H1 (cell line): ENCODE data around the gene MRPL47. TPM values are rescaled to one million over a fixed set of nuclear protein-coding genes. Genes with fewer than 3 reads are reported as not detected.
A peak's percentile ranks its signal among the peaks of the same experiment; 100 is the strongest.

Source experiments
- ASH2L ChIP-seq: fragments of 200-600, 300-600 bp; sonication (generic); IDR thresholded peaks from one replicate; pipeline ENCODE4 v1.7.1; 2017; ENCODE audit warnings: low read length
- BCL11A ChIP-seq, 2 experiments: IDR thresholded peaks; one replicate each; pipeline ENCODE4 v1.6.1; 2011; ENCODE audit warnings: low read depth in 2 of 2, low read length in 2 of 2, mild to moderate bottlenecking in 2 of 2
- FOSL1 ChIP-seq: IDR thresholded peaks from 2 replicates; pipeline ENCODE4 v1.6.1; 2011; ENCODE audit warnings: mild to moderate bottlenecking, low read depth, low read length, moderate library complexity; ENCODE audit not compliant: insufficient read depth
- POLR2AphosphoS5 ChIP-seq: IDR thresholded peaks from 2 replicates; pipeline ENCODE4 v1.6.1; 2011; ENCODE audit warnings: low read depth, low read length
- POU5F1 ChIP-seq: IDR thresholded peaks from 2 replicates; pipeline ENCODE4 v1.6.1; 2011; ENCODE audit warnings: low read depth, mild to moderate bottlenecking, low read length, moderate library complexity
- RFX5 ChIP-seq: IDR thresholded peaks from 2 replicates; pipeline ENCODE4 v1.6.1; 2011; ENCODE audit warnings: low read depth, low read length, improper control_type of control experiment, borderline replicate concordance
- SIX5 ChIP-seq: IDR thresholded peaks from 2 replicates; pipeline ENCODE4 v1.6.1; 2011; ENCODE audit warnings: mild to moderate bottlenecking, low read depth, low read length
- SP4 ChIP-seq: IDR thresholded peaks from 2 replicates; pipeline ENCODE4 v1.6.1; 2012; ENCODE audit warnings: low read length, inconsistent platforms
- polyA plus RNA-seq, 7 experiments: library from polyadenylated mRNA; depleted of rRNA in 3 of 7; stranded (reverse) in 5 of 7; unstranded in 2 of 7; fragments of >200 nt in 5 of 7; fragments of 200-250 nt in 2 of 7; gene quantifications; 1 replicate in 5 of 7; 2 replicates in 1 of 7; 4 replicates in 1 of 7; pipeline versions ENCODE4 v1.2.1 to v1.2.3, GENCODE V29; 2011 to 2013; ENCODE audit warnings: missing spikeins in 2 of 7, mixed read lengths in 2 of 7
- total RNA-seq: library from RNA; stranded (reverse); fragmentation: NEBNext Ultra II Directional; extraction: Animal tissue kit (Norgen Biotek cat#: 25700); gene quantifications from 2 replicates; pipeline ENCODE4 v1.2.1, GENCODE V29; 2021
- TF ChIP-seq, protein P1 (sequence below): fragments of 300-600 bp; sonication (generic); IDR thresholded peaks from 2 replicates; pipeline ENCODE4 v1.7.1; 2012; ENCODE audit warnings: low read length, moderate library complexity, mild to moderate bottlenecking, inconsistent platforms; ENCODE audit not compliant: insufficient replicate concordance
- TF ChIP-seq, protein P2 (sequence below): IDR thresholded peaks from 2 replicates; pipeline ENCODE4 v1.6.1; 2012; ENCODE audit warnings: inconsistent platforms

Gene MRPL47
- total and polyA plus RNA-seq, 2 of the 8 experiments (the other 6 are each of a cell fraction or from before 2014, with no cell fraction given) = 26.1 to 76.6 TPM

- TF ChIP-seq POU5F1 = no peak
- TF ChIP-seq, protein P1, sequence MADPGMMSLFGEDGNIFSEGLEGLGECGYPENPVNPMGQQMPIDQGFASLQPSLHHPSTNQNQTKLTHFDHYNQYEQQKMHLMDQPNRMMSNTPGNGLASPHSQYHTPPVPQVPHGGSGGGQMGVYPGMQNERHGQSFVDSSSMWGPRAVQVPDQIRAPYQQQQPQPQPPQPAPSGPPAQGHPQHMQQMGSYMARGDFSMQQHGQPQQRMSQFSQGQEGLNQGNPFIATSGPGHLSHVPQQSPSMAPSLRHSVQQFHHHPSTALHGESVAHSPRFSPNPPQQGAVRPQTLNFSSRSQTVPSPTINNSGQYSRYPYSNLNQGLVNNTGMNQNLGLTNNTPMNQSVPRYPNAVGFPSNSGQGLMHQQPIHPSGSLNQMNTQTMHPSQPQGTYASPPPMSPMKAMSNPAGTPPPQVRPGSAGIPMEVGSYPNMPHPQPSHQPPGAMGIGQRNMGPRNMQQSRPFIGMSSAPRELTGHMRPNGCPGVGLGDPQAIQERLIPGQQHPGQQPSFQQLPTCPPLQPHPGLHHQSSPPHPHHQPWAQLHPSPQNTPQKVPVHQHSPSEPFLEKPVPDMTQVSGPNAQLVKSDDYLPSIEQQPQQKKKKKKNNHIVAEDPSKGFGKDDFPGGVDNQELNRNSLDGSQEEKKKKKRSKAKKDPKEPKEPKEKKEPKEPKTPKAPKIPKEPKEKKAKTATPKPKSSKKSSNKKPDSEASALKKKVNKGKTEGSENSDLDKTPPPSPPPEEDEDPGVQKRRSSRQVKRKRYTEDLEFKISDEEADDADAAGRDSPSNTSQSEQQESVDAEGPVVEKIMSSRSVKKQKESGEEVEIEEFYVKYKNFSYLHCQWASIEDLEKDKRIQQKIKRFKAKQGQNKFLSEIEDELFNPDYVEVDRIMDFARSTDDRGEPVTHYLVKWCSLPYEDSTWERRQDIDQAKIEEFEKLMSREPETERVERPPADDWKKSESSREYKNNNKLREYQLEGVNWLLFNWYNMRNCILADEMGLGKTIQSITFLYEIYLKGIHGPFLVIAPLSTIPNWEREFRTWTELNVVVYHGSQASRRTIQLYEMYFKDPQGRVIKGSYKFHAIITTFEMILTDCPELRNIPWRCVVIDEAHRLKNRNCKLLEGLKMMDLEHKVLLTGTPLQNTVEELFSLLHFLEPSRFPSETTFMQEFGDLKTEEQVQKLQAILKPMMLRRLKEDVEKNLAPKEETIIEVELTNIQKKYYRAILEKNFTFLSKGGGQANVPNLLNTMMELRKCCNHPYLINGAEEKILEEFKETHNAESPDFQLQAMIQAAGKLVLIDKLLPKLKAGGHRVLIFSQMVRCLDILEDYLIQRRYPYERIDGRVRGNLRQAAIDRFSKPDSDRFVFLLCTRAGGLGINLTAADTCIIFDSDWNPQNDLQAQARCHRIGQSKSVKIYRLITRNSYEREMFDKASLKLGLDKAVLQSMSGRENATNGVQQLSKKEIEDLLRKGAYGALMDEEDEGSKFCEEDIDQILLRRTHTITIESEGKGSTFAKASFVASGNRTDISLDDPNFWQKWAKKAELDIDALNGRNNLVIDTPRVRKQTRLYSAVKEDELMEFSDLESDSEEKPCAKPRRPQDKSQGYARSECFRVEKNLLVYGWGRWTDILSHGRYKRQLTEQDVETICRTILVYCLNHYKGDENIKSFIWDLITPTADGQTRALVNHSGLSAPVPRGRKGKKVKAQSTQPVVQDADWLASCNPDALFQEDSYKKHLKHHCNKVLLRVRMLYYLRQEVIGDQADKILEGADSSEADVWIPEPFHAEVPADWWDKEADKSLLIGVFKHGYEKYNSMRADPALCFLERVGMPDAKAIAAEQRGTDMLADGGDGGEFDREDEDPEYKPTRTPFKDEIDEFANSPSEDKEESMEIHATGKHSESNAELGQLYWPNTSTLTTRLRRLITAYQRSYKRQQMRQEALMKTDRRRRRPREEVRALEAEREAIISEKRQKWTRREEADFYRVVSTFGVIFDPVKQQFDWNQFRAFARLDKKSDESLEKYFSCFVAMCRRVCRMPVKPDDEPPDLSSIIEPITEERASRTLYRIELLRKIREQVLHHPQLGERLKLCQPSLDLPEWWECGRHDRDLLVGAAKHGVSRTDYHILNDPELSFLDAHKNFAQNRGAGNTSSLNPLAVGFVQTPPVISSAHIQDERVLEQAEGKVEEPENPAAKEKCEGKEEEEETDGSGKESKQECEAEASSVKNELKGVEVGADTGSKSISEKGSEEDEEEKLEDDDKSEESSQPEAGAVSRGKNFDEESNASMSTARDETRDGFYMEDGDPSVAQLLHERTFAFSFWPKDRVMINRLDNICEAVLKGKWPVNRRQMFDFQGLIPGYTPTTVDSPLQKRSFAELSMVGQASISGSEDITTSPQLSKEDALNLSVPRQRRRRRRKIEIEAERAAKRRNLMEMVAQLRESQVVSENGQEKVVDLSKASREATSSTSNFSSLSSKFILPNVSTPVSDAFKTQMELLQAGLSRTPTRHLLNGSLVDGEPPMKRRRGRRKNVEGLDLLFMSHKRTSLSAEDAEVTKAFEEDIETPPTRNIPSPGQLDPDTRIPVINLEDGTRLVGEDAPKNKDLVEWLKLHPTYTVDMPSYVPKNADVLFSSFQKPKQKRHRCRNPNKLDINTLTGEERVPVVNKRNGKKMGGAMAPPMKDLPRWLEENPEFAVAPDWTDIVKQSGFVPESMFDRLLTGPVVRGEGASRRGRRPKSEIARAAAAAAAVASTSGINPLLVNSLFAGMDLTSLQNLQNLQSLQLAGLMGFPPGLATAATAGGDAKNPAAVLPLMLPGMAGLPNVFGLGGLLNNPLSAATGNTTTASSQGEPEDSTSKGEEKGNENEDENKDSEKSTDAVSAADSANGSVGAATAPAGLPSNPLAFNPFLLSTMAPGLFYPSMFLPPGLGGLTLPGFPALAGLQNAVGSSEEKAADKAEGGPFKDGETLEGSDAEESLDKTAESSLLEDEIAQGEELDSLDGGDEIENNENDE = no peak
- no peak for TF ChIP-seq FOSL1
- TF ChIP-seq SP4 = no peak
- no peak for TF ChIP-seq RFX5
- TF ChIP-seq, protein P2, sequence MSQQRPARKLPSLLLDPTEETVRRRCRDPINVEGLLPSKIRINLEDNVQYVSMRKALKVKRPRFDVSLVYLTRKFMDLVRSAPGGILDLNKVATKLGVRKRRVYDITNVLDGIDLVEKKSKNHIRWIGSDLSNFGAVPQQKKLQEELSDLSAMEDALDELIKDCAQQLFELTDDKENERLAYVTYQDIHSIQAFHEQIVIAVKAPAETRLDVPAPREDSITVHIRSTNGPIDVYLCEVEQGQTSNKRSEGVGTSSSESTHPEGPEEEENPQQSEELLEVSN = no peak
- TF ChIP-seq SIX5 = no peak
- no peak for TF ChIP-seq POLR2AphosphoS5
- no peak for TF ChIP-seq BCL11A (IDR thresholded peaks at IDR 0.05; ENCODE audit: low read depth in 2 of 2, low read length in 2 of 2)
- peak; percentile 18 for TF ChIP-seq ASH2L
Measured at GRCh38 chr3:179652447-179653095, 48.1 kb upstream of the MRPL47 start, which contains the start of gene USP13 (continued).
